ENCODE measurements around the gene VPS39.

VPS39 gene

DNA sequence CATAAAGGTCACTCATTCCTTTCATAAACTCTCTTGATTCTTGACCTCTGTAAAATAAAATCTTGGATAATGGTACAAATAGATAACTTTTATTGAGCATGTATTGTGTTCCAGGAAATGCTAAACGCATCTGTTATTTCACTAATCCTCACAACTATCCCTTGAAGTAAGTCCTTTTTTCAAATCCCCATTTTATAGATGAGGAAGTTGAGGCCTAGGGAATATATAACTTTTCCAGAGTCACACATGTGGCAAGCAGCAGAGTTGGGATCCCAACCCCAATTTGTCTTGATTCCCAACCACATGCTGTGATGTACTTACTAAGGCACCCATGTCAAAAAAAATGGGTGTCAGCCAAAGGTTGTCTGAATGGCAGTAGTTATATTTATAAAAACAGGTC is 6.3 kb downstream of the VPS39 start:
- TF ChIP-seq, protein P1, sequence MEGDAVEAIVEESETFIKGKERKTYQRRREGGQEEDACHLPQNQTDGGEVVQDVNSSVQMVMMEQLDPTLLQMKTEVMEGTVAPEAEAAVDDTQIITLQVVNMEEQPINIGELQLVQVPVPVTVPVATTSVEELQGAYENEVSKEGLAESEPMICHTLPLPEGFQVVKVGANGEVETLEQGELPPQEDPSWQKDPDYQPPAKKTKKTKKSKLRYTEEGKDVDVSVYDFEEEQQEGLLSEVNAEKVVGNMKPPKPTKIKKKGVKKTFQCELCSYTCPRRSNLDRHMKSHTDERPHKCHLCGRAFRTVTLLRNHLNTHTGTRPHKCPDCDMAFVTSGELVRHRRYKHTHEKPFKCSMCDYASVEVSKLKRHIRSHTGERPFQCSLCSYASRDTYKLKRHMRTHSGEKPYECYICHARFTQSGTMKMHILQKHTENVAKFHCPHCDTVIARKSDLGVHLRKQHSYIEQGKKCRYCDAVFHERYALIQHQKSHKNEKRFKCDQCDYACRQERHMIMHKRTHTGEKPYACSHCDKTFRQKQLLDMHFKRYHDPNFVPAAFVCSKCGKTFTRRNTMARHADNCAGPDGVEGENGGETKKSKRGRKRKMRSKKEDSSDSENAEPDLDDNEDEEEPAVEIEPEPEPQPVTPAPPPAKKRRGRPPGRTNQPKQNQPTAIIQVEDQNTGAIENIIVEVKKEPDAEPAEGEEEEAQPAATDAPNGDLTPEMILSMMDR (IDR thresholded peaks at IDR 0.05; ENCODE audit: low read depth, low read length, missing control alignments), result no peak
- DNase-seq (ENCODE audit: low read depth), result no peak

DNA sequence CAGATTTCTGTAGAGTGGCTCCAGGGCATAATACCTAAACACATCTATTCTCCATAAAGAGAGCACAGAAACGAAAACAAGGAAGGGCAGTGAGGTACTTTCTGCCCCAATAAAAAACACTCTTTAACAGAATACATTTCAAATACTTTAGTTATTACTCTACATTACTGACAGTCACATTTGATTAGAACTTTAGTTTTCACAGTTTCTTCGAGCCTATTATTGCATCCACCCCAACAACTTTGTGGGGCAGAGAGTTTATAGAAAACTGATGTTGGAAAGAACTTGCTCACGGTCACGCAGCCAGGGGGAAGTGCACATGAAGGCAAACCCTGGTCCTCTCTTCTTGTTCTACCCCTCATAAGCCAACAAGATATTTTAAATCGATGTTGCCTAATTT is 9.0 kb downstream of the VPS39 start:
- TF ChIP-seq, protein P1 (IDR thresholded peaks at IDR 0.05; ENCODE audit: low read depth, low read length, missing control alignments), result no peak
- DNase-seq (ENCODE audit: low read depth), result no peak
- no peak overlapping the region for H3K4me3 ChIP-seq (ENCODE audit: low read depth, low read length)

More for the DNA sequence above, 6.3 kb downstream of the VPS39 start:
- H3K4me3 ChIP-seq (ENCODE audit: low read depth, low read length), result no peak overlapping the region

DNA sequence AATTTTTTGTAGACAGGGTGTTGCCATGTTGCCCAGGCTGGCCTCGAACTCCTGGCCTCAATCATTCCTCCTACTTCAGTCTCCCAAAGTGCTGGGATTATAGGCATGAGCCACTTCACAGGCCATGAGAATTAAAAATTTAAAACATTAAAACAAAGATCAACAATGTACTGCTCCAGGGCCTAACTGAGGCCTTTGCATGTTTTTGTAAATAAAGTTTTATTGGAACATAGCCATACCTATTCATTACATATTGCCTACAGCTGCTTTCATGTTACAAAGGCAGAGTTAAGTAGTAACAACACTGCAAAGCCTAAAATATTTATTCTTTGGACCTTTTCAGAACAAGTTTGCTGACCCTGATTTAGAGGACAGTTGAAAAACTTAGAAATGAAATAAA is 9.6 kb downstream of the VPS39 start:
- no peak for DNase-seq (ENCODE audit: low read depth)
- no peak overlapping the region for H3K4me3 ChIP-seq (ENCODE audit: low read depth, low read length)
- TF ChIP-seq, protein P1 (IDR thresholded peaks at IDR 0.05; ENCODE audit: low read depth, low read length, missing control alignments), result no peak

DNA sequence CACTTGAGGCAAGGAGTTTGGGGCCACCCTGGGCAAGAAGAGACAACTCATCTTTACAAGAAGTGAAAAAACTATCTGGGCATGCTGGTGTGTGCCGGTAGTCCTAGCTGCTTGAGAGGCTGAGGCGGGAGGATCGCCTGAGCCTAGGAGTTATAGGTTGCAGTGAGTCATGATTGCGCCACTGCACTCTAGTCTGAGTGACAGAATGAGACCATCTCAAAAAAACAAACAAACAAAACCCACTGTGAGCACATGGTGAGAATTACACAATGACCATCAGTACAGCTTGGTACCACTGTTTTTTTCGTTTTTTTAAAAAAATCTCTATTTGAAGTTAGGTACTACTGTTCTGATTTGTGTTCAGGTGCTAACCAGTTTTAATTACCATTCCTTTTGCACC is 13.6 kb downstream of the VPS39 start:
- no peak for DNase-seq (ENCODE audit: low read depth)
- TF ChIP-seq, protein P1 (IDR thresholded peaks at IDR 0.05; ENCODE audit: low read depth, low read length, missing control alignments), result no peak
- H3K4me3 ChIP-seq (ENCODE audit: low read depth, low read length), result no peak overlapping the region

DNA sequence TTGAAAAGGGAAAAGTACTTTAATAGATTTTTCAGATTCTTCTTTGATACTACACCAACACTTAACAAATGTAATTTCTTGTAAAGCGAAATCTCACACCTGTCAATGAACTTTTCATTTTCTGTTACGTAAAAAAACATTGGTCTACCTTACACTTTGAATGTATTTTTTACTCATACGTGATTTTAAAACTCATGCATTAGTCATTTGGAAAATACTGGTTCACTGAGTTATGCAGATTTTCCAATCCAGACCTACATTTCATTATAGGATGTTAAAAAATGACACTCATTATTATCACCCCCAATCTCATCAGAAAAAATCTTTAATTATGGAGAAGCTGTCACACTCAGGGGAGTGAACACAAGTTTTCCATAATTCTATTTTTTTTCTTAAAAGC is 14.7 kb downstream of the VPS39 start:
- H3K4me3 ChIP-seq (ENCODE audit: low read depth, low read length), result no peak overlapping the region
- TF ChIP-seq, protein P1 (IDR thresholded peaks at IDR 0.05; ENCODE audit: low read depth, low read length, missing control alignments), result no peak
- no peak for DNase-seq (ENCODE audit: low read depth)

DNA sequence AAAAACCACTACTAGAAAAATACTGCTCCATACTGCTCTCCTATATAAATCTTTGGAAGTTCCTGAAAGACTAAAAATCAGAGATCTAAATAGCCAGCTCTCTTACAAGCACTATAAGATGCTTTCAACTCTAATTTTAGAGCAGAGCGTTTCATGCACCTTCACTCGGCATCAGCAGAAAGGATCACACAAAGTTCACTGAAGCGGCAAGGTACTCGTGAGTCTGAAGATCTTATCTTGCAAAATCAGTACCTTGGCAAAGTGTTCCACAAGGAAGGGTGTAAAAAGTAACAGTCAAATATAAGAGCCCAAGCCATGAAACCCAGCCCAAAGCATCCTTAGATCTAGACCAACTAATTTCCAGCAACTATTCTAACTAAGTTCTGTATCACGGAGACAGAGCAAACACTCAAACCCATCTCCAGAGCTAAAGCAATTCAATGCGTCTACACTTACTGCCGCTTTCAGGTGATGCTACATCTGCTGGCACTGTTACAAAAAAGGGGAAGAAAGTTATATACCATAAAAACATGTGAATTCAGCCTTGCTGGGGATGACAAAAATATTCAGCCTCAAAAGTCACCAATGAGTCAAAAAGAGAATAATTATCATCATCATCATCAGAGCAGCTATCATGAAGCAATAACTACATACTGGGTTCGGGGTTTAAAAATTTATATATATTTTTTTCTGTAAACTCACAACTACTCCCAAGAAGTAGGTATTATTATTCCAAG is 16.3 kb downstream of the VPS39 start:
- no peak for DNase-seq (ENCODE audit: low read depth)
- TF ChIP-seq, protein P1 (IDR thresholded peaks at IDR 0.05; ENCODE audit: low read depth, low read length, missing control alignments), result no peak
- no peak overlapping the region for H3K4me3 ChIP-seq (ENCODE audit: low read depth, low read length)

DNA sequence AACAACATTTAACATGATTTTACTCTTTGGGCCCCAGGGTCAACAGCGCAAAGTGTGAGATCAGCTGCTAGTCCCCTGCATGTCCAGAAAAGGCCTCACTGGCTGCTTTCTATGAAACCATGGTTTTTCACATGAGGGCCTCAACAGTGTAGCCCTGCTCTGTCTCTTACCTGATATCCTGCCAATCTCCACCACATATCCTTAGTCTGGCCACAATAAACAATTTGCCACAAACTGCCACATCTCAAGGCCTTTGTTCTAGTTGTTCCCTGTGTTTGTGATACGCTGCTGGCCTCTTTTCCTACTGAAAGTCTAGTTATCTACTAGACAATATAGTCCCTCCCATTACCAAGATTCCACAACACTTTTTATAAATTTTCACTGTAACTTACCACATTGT is 17.7 kb downstream of the VPS39 start:
- no peak for DNase-seq (ENCODE audit: low read depth)
- no peak overlapping the region for H3K4me3 ChIP-seq (ENCODE audit: low read depth, low read length)

More for the DNA sequence above, 17.7 kb downstream of the VPS39 start:
- TF ChIP-seq, protein P1 (IDR thresholded peaks at IDR 0.05; ENCODE audit: low read depth, low read length, missing control alignments), result no peak

Measured in GM12864 (cell line).